ENCODE measurements around the gene DRGX. TPM values are rescaled to one million over a fixed set of nuclear protein-coding genes. Genes with fewer than 3 reads are reported as not detected.

DRGX gene
- total and polyA plus RNA-seq, 2 of the 4 experiments (the other 2 are of a cell fraction) = not detected

DNA sequence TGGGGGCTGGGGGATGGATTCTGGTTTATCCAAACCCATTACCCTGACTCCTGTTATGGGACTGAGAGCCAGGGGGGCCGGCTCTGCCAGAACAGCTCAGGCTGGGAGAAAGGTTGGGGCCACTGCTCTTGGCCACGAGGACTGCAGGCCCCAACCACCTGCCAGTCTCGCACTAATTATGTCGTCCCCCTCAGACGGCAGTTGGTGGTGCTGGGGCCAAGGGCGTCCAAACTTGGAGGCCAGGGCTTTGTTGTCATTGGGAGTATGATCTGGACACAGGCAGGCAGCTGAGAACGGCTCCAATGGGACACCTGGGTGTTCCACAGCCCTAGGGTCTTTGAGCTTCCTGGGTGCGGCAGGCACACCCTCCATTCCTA lies 34.7 kb downstream of the DRGX start:
- no peak overlapping the region for H3K4ac ChIP-seq (ENCODE audit: low read depth, low read length)
- H3K14ac ChIP-seq (replicated peaks; ENCODE audit: low read depth, low read length) = no peak overlapping the region
- no peak overlapping the region for H2BK20ac ChIP-seq (ENCODE audit: low read depth, low read length)
- ATAC-seq (ENCODE audit: low read depth) (no peak), DNase-seq (no peak)
- H3K27ac ChIP-seq (ENCODE audit: insufficient read depth, low read length) = no peak overlapping the region
- H3K79me1 ChIP-seq (ENCODE audit: low read depth in 1 of 2, low read length in 2 of 2) = no peaks in the 10 kb centered on the region
- ChIA-PET CTCF (no interaction called here), POLR2A (ENCODE audit: unreplicated experiment) (no interaction called here)
- no peak for TF ChIP-seq RAD21 (IDR thresholded peaks at IDR 0.05; ENCODE audit: low read length)
- TF ChIP-seq MAFK (IDR thresholded peaks at IDR 0.05; ENCODE audit: low read depth, low read length) = no peak
- WGBS, 2 experiments (ENCODE audit: extremely low coverage in 2 of 2, insufficient read length in 1 of 2) = 40% methylated on average over 1 of the region's 8 CpGs; no CpG with 5 or more reads in 1 of the 2 experiments
- H3K18ac ChIP-seq (ENCODE audit: low read depth, low read length) = no peak overlapping the region
- no peaks in the 10 kb centered on the region for H3K4me1 ChIP-seq (ENCODE audit: control insufficient read depth, insufficient read depth, low read length)
- no peak overlapping the region for H2BK120ac ChIP-seq (ENCODE audit: low read depth, low read length)
- H3K23ac ChIP-seq (ENCODE audit: low read depth, low read length) = no peak overlapping the region
- in situ Hi-C loops (cut with MboI; ENCODE audit: low sequenced_read_pairs) (no loop called here), dilution Hi-C loops (cut with HindIII; ENCODE audit: low sequenced_read_pairs, unreplicated experiment) (no loop called here), intact Hi-C loops (cut with micrococcal nuclease) (no loop called here)
- H2AK9ac ChIP-seq (replicated peaks; ENCODE audit: low read depth, low read length, poor library complexity) = no peak overlapping the region
- H3K9me1 ChIP-seq (ENCODE audit: insufficient read depth, low read length) = no peaks in the 10 kb centered on the region
- no peak overlapping the region for H4K91ac ChIP-seq (ENCODE audit: insufficient read depth, low read depth, low read length)
- H4K20me1 ChIP-seq (ENCODE audit: insufficient read depth, low read length) = no peaks in the 10 kb centered on the region
- no peak overlapping the region for H3K56ac ChIP-seq (ENCODE audit: extremely low read depth, insufficient read depth, low read length)
- no peak overlapping the region for H2BK5ac ChIP-seq (ENCODE audit: low read depth, low read length, poor library complexity, severe bottlenecking)
- no peak overlapping the region for H3K4me2 ChIP-seq (ENCODE audit: low read depth, low read length)
- H3K4me3 ChIP-seq (ENCODE audit: insufficient read depth, low read depth, low read length) = no peak overlapping the region
- H3K9ac ChIP-seq (ENCODE audit: low read depth, low read length) = no peak overlapping the region
- no TSS peak for BruUV-seq (replicated peaks)
- no peak overlapping the region for H2AK5ac ChIP-seq (ENCODE audit: low read depth, low read length)
- H2BK15ac ChIP-seq (ENCODE audit: low read depth, low read length) = no peak overlapping the region
- H4K5ac ChIP-seq (ENCODE audit: low read depth, low read length) = no peak overlapping the region
- H3K9me3 ChIP-seq (ENCODE audit: control insufficient read depth, insufficient read depth, low read length) = peaks cover 2% of the 10 kb centered on the region; the same call in 1 of the 2 replicates
- H2AFZ ChIP-seq (replicated peaks; ENCODE audit: low read length, poor library complexity) = no peak overlapping the region
- peaks cover 3% of the 10 kb centered on the region; the same call in 1 of the 2 replicates for H3K27me3 ChIP-seq (ENCODE audit: control insufficient read depth, insufficient read depth, low read length)
- H3K36me3 ChIP-seq (ENCODE audit: control insufficient read depth, insufficient read depth, low read length) = no peaks in the 10 kb centered on the region
- no peak overlapping the region for H4K8ac ChIP-seq (ENCODE audit: low read depth in 2 of 2, low read length in 2 of 2)

Measured in IMR-90 (cell line).